ENCODE measurements around the gene SCRN3.

SCRN3 gene

DNA sequence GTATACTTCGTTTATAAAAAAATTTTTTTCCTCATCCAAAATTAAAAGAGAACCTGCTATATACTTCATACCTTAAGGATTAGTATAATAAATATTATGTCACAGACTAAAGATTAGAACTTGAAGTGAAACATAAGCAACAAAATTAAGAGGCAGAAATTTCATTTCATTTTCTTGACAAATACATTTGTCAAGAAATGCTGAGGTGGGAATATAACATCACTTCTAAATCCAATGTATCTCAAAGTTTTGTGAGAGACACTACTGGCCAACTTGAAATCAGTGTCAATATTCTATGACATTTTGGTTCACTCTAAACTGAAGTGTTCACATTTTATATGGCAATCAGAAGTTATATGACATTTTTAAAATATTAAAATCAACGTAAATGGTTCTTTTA is 43.8 kb downstream of the SCRN3 start:
- TF ChIP-seq POLR2A (IDR thresholded peaks at IDR 0.05; ENCODE audit: low read length) (no peak), GATA1 (IDR thresholded peaks at IDR 0.05; ENCODE audit: low read depth, low read length) (no peak)
- no peak for DNase-seq

DNA sequence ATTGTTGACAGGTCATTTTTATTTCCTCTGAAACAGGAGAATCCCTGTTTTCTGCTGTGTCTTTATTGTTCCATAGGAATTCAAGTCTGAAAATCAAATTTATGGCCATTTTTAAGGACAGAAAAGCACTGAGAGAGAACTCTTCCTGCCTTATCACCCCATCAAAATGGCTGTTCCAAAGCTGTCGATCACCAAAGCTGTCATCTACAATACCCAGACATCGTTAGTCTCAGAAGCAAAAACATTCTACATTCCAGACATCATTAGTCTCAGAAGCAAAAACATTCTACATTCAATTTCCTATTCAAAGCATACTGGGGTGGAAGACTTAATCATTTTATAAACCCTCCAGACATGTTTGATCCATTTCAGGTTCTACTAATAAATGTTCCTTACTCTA is 44.4 kb downstream of the SCRN3 start:
- DNase-seq = no peak
- TF ChIP-seq GATA1 (IDR thresholded peaks at IDR 0.05; ENCODE audit: low read depth, low read length) (no peak), POLR2A (IDR thresholded peaks at IDR 0.05; ENCODE audit: low read length) (no peak)

- no peak for DNase-seq
Observed at GRCh38 chr2:174442546-174443510, 47.3 kb downstream of the SCRN3 start.

GRCh38 chr2:174444761-174445160 is 49.2 kb downstream of the SCRN3 start:
- TF ChIP-seq GATA1 (IDR thresholded peaks at IDR 0.05; ENCODE audit: low read depth, low read length) (no peak), POLR2A (IDR thresholded peaks at IDR 0.05; ENCODE audit: low read length) (no peak)
- DNase-seq = no peak

More at GRCh38 chr2:174442546-174443510, 47.3 kb downstream of the SCRN3 start:
- TF ChIP-seq POLR2A (IDR thresholded peaks at IDR 0.05; ENCODE audit: low read length) (no peak), GATA1 (IDR thresholded peaks at IDR 0.05; ENCODE audit: low read depth, low read length) (no peak)

GRCh38 chr2:174445248-174445647 is 49.7 kb downstream of the SCRN3 start:
- no peak for DNase-seq
- TF ChIP-seq POLR2A (IDR thresholded peaks at IDR 0.05; ENCODE audit: low read length) (no peak), GATA1 (IDR thresholded peaks at IDR 0.05; ENCODE audit: low read depth, low read length) (no peak)

- no peak for DNase-seq
- no peak for TF ChIP-seq GATA1 (IDR thresholded peaks at IDR 0.05; ENCODE audit: low read depth, low read length)
- no peak for TF ChIP-seq POLR2A (IDR thresholded peaks at IDR 0.05; ENCODE audit: low read length)
Observed at GRCh38 chr2:174446531-174446930, 51.0 kb downstream of the SCRN3 start.

DNA sequence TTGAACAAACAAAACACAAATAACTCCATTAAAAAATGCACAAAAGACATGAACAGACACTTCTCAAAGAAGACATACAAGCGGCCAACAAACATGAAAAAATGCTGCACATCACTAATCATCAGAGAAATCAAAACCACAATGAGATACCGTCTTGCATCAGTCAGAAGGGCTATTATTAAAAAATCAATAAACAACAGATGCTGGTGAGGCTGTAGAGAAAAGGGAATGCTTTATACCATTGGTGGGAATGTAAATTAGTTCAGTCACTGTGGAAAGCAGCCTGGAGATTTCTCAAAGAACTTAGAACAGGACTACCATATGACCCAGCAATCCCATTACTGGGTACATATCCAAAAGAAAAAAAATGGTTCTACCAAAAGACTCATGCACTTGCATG is 53.5 kb downstream of the SCRN3 start:
- TF ChIP-seq POLR2A (IDR thresholded peaks at IDR 0.05; ENCODE audit: low read length) = no peak
- TF ChIP-seq GATA1 (IDR thresholded peaks at IDR 0.05; ENCODE audit: low read depth, low read length) = no peak
- DNase-seq = no peak

DNA sequence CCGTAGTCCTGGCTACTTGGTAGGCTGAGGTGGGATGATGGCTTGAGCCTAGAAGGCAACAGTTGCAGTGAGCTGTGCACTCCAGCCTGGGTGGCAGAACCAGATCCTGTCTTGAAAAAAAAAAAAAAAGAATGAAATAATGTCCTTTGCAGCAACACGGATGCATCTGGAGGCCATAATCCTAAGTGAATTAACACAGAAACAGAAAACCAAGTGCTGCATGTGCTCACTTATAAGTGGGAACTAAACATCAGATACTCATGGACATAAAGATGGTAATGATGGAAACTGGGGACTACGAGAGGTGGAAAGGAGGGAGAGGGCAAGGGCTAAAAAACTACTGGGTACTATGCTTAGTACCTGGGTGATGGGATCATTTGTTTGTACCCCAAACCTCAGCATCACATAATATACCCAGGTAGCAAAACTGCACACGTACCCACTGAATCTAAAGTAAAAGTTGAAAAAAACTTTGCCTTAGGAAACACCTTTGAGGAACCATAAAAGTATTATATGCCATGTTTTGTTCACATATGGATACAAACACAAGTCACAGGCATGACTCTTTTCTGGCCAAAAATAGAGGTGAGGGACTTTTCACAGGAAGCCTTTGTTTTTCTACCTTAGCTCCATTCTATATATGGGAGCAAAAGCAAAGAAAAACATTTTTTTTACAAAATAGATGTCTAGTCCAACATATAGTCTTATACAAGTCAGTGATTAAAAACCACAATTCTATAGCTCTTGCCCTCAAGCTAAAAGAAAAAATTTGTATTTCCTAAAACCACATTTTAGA is 54.7 kb downstream of the SCRN3 start:
- DNase-seq = no peak
- TF ChIP-seq POLR2A (IDR thresholded peaks at IDR 0.05; ENCODE audit: low read length) = no peak
- TF ChIP-seq GATA1 (IDR thresholded peaks at IDR 0.05; ENCODE audit: low read depth, low read length) = no peak

DNA sequence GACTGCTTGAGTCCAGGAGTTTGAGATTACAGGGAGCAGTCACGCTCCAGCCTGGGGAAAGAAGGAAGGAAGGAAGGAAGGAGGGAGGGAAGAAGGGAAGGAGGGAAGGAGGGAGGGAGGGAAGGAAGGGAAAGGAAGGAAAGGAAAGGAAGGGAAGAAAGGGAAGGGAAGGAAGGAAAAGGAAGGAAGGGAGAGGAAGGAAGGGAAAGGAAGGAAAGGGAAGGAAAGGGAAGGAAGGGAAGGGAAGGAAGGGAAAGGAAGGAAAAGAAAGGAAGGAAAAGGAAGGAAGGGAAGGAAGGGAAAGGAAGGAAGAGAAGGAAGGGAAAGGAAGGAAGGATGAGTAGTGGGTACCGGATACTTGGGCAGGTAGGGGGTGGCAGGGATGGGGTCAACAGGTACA is 59.0 kb downstream of the SCRN3 start:
- no peak for DNase-seq
- TF ChIP-seq GATA1 (IDR thresholded peaks at IDR 0.05; ENCODE audit: low read depth, low read length) (no peak), POLR2A (IDR thresholded peaks at IDR 0.05; ENCODE audit: low read length) (no peak)

DNA sequence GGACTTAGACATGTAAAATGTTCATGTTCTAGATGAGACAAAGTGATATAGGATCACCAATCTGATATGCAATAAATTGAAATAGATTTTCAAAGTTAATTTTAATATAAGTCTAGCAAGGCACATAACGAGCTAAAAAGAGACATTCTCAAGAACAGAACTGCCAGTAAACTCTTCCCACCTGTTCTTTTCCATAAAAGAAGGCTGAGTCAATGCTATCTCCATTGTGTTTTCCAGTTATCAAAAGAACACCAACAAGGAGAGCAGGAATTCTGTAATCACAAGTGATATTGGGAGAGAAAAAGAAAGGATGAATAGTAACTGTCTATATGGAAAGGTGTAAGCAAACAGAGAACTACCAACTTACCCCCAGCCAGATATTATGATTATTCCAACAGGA is 65.7 kb downstream of the SCRN3 start:
- TF ChIP-seq POLR2A (IDR thresholded peaks at IDR 0.05; ENCODE audit: low read length) = no peak
- no peak for TF ChIP-seq GATA1 (IDR thresholded peaks at IDR 0.05; ENCODE audit: low read depth, low read length)
- DNase-seq = no peak

- no peak for TF ChIP-seq GATA1 (IDR thresholded peaks at IDR 0.05; ENCODE audit: low read depth, low read length)
- TF ChIP-seq POLR2A (IDR thresholded peaks at IDR 0.05; ENCODE audit: low read length) = no peak
- no peak for DNase-seq
Observed at GRCh38 chr2:174465327-174465726, 69.8 kb downstream of the SCRN3 start.

- TF ChIP-seq GATA1 (IDR thresholded peaks at IDR 0.05; ENCODE audit: low read depth, low read length) = no peak
- TF ChIP-seq POLR2A (IDR thresholded peaks at IDR 0.05; ENCODE audit: low read length) = no peak
- DNase-seq = no peak
Observed at GRCh38 chr2:174473796-174474195, 78.3 kb downstream of the SCRN3 start.

- DNase-seq = no peak
- no peak for TF ChIP-seq POLR2A (IDR thresholded peaks at IDR 0.05; ENCODE audit: low read length)
- TF ChIP-seq GATA1 (IDR thresholded peaks at IDR 0.05; ENCODE audit: low read depth, low read length) = no peak
Observed at GRCh38 chr2:174477759-174478158, 82.2 kb downstream of the SCRN3 start.

All from erythroblast (primary cell).